ENCODE measurements around the gene HSPA1A. TPM values are rescaled to one million over a fixed set of nuclear protein-coding genes. Genes with fewer than 3 reads are reported as not detected.

Gene HSPA1A
- total RNA-seq, 1 experiment from 2014 or later: 169 TPM

GRCh38 chr6:31775633-31776484 lies 39.5 kb upstream of the HSPA1A start:
- Histone ChIP-seq H3K27ac (ENCODE audit: low read length) (peak overlapping the region; percentile 48), H3K4me1 (ENCODE audit: control insufficient read depth, insufficient read depth, low read length) (peaks cover 31% of the 10 kb centered on the region), H3K4me3 (ENCODE audit: low read depth in 2 of 2, low read length in 2 of 2) (no peak overlapping the region), H3K36me3 (ENCODE audit: control insufficient read depth, insufficient read depth, low read length) (no peaks in the 10 kb centered on the region), H3K27me3 (ENCODE audit: control insufficient read depth, insufficient read depth, low read length) (no peaks in the 10 kb centered on the region), H3K9me3 (ENCODE audit: control insufficient read depth, insufficient read depth, low read depth, low read length) (no peaks in the 10 kb centered on the region)
- ChIA-PET CTCF (interaction anchor here (0.6 to 1.2 kb wide), 3 partner anchors 16 to 192 kb away, joined by 3 to 7 read pairs (median 5); no protein-coding TSS in a partner anchor), POLR2A (interaction anchor here (0.5 to 0.7 kb wide), 3 partner anchors 59 to 1542 kb away, joined by 3 to 8 read pairs (median 6); no protein-coding TSS in a partner anchor)
- in situ Hi-C loops (cut with HindIII; ENCODE audit: low pct_unique_long_range_greater_than_20kb, low sequenced_read_pairs) (no loop called here), intact Hi-C loops (cut with micrococcal nuclease; ENCODE audit: unreplicated experiment) (loop anchor here (10.0 kb wide), 1 partner anchor 49 kb away; the partner anchor contains the start of gene HSPA1B)
- BruUV-seq (replicated peaks): no TSS peak
- TF ChIP-seq CTCF (IDR thresholded peaks at IDR 0.05): no peak
- no peak for TF ChIP-seq POLR2AphosphoS5 (IDR thresholded peaks at IDR 0.05; ENCODE audit: low read depth, low read length)
- no peak for TF ChIP-seq TCF7L2 (IDR thresholded peaks at IDR 0.05; ENCODE audit: low read depth, low read length)
- TF ChIP-seq SIN3A (IDR thresholded peaks at IDR 0.05; ENCODE audit: borderline replicate concordance, insufficient read depth, low read depth, low read length): no peak
- TF ChIP-seq REST (IDR thresholded peaks at IDR 0.05; ENCODE audit: insufficient read depth in 1 of 2, low read depth in 2 of 2, low read length in 1 of 2): no peak
- no peak for DNase-seq (ENCODE audit: low read depth, low spot score)
- ATAC-seq: no peak

GRCh38 chr6:31776485-31776988 lies 38.8 kb upstream of the HSPA1A start:
- CTCF ChIA-PET: no interaction called here
- intact Hi-C loops (cut with micrococcal nuclease; ENCODE audit: unreplicated experiment): loop anchor here (10.0 kb wide), 1 partner anchor 48 kb away; the partner anchor contains the start of gene HSPA1B
- H3K4me3 ChIP-seq (ENCODE audit: low read depth in 2 of 2, low read length in 2 of 2): peak overlapping the region in 1 of 2 experiments; percentile 3; a peak in 1 of 4 replicates
- peak overlapping the region; percentile 74 for H3K27ac ChIP-seq (ENCODE audit: low read length)
- in situ Hi-C loops (cut with HindIII; ENCODE audit: low pct_unique_long_range_greater_than_20kb, low sequenced_read_pairs): no loop called here
- peaks cover 31% of the 10 kb centered on the region for H3K4me1 ChIP-seq (ENCODE audit: control insufficient read depth, insufficient read depth, low read length)
- no peaks in the 10 kb centered on the region for H3K36me3 ChIP-seq (ENCODE audit: control insufficient read depth, insufficient read depth, low read length)
- no peak for DNase-seq (ENCODE audit: low read depth, low spot score)
- H3K9me3 ChIP-seq (ENCODE audit: control insufficient read depth, insufficient read depth, low read depth, low read length): no peaks in the 10 kb centered on the region
- POLR2A ChIA-PET: interaction anchor here (0.6 kb wide), 1 partner anchor 140 kb away, joined by 11 read pairs; no protein-coding TSS in a partner anchor
- BruUV-seq (replicated peaks): no TSS peak
- no peaks in the 10 kb centered on the region for H3K27me3 ChIP-seq (ENCODE audit: control insufficient read depth, insufficient read depth, low read length)
- TF ChIP-seq POLR2AphosphoS5 (IDR thresholded peaks at IDR 0.05; ENCODE audit: low read depth, low read length): no peak
- no peak for TF ChIP-seq TCF7L2 (IDR thresholded peaks at IDR 0.05; ENCODE audit: low read depth, low read length)
- TF ChIP-seq CTCF (IDR thresholded peaks at IDR 0.05): no peak
- no peak for TF ChIP-seq REST (IDR thresholded peaks at IDR 0.05; ENCODE audit: insufficient read depth in 1 of 2, low read depth in 2 of 2, low read length in 1 of 2)
- TF ChIP-seq SIN3A (IDR thresholded peaks at IDR 0.05; ENCODE audit: borderline replicate concordance, insufficient read depth, low read depth, low read length): no peak
- peak; percentile 28 for ATAC-seq
